WTC11 (cell line): Measurements from ENCODE around the gene OR51L1. TPM values are rescaled to one million over a fixed set of nuclear protein-coding genes. Genes with fewer than 3 reads are reported as not detected.

ENCODE experiments used
- ATAC-seq: fragments of 200-7000 bp; cut with Tn5 transposase; 2 replicates; pipeline ENCODE4 v1.10.0; 2021; ENCODE audit warnings: mild to moderate bottlenecking, moderate library complexity
- CTCF ChIA-PET: fragments of 300-600 bp; sonication (Branson Sonifier 250); formaldehyde crosslinking; loops from one replicate; lab custom pipeline; 2021; ENCODE audit warnings: antibody characterized with exemption; lab: Charles Lee
- POLR2A ChIA-PET: fragments of 350-600 bp; sonication (Branson Sonifier 250); formaldehyde crosslinking; loops from one replicate; lab custom pipeline; 2021; ENCODE audit warnings: antibody characterized with exemption; lab: Charles Lee
- DNase-seq: peaks from one replicate; pipeline ENCODE4 v3.0.0; 2021; ENCODE audit warnings: low spot score
- H3K27ac Mint-ChIP-seq: 2 replicates; pipeline ENCODE4 v1.8.0; 2021; ENCODE audit warnings: mixed read lengths
- H3K27me3 Mint-ChIP-seq: 2 replicates; pipeline ENCODE4 v1.8.0; 2021; ENCODE audit warnings: low read depth, mild to moderate bottlenecking, moderate library complexity, mixed read lengths
- H3K36me3 Mint-ChIP-seq: 2 replicates; pipeline ENCODE4 v1.8.0; 2021; ENCODE audit warnings: mixed read lengths
- H3K4me1 Mint-ChIP-seq: 2 replicates; pipeline ENCODE4 v1.8.0; 2022; ENCODE audit warnings: mixed read lengths
- H3K4me3 Mint-ChIP-seq: 2 replicates; pipeline ENCODE4 v1.8.0; 2021; ENCODE audit warnings: mild to moderate bottlenecking, moderate library complexity, mixed read lengths
- H3K9me3 Mint-ChIP-seq: 2 replicates; pipeline ENCODE4 v1.8.0; 2021; ENCODE audit warnings: mixed read lengths
- HMGA2 ChIP-seq: fragments of 250-450 bp; sonication (Bioruptor Pico); IDR thresholded peaks from 2 replicates; pipeline ENCODE4 v1.4.0; 2021; ENCODE audit warnings: mild to moderate bottlenecking, moderate library complexity
- JAZF1 ChIP-seq: fragments of 250-450 bp; sonication (Bioruptor Pico); IDR thresholded peaks from 2 replicates; pipeline ENCODE4 v1.9.0; 2021; ENCODE audit warnings: moderate library complexity, mild to moderate bottlenecking, inconsistent platforms
- SP1 ChIP-seq: sonication (generic); formaldehyde crosslinking; conservative IDR thresholded peaks from 2 replicates; pipeline ENCODE4 v1.8.1; 2022; ENCODE audit warnings: missing genetic modification reagents
- total RNA-seq: library from RNA; stranded (reverse); gene quantifications from 3 replicates; pipeline ENCODE4 v1.2.3, GENCODE V29; 2021
- TF ChIP-seq, protein P1 (sequence below): fragments of 250-450 bp; sonication (Bioruptor Pico); IDR thresholded peaks from 2 replicates; pipeline ENCODE4 v1.9.0; 2021; ENCODE audit warnings: mild to moderate bottlenecking
- TF ChIP-seq, protein P2 (sequence below): sonication (generic); formaldehyde crosslinking; conservative IDR thresholded peaks from 2 replicates; pipeline ENCODE4 v1.8.1; 2022; ENCODE audit warnings: mild to moderate bottlenecking, missing genetic modification reagents
- TF ChIP-seq, protein P3 (sequence below): sonication (generic); formaldehyde crosslinking; IDR thresholded peaks from 2 replicates; pipeline ENCODE4 v1.8.1; 2023; ENCODE audit warnings: mild to moderate bottlenecking, moderate library complexity, missing genetic modification reagents
- TF ChIP-seq, protein P4 (sequence below): sonication (generic); formaldehyde crosslinking; IDR thresholded peaks from 2 replicates; pipeline ENCODE4 v1.8.1; 2022; ENCODE audit warnings: low read depth, missing genetic modification reagents, borderline replicate concordance
- TF ChIP-seq, protein P5 (sequence below): fragments of 200-600 bp; IDR thresholded peaks from 2 replicates; pipeline ENCODE4 v1.8.0; 2022; ENCODE audit warnings: antibody characterized with exemption
- TF ChIP-seq, protein P6 (sequence below): sonication (generic); formaldehyde crosslinking; IDR thresholded peaks from 2 replicates; pipeline ENCODE4 v1.8.0; 2023; ENCODE audit warnings: missing genetic modification reagents, mild to moderate bottlenecking, borderline replicate concordance

OR51L1 gene
- total RNA-seq, 1 experiment from 2014 or later: not detected

DNA sequence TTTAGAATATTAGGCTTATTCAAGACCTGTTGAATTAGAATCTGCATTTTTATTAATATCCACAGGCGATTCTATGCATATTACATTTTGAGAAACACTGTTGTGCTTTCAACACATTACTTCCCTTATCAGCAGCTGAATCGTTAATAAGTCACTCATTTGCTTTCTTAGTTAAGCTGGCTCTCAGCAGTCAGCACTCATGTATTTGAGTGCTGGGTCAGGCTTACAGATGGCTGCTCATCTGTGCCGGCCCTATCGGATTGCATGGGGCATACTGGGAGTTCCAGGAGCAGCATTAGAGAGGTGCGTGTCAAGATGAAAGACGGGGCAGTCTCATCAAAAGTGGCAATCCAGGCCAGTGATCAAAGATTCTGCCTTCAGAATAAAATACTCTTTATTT is 10.8 kb upstream of the OR51L1 start (continued):
- TF ChIP-seq, protein P1, sequence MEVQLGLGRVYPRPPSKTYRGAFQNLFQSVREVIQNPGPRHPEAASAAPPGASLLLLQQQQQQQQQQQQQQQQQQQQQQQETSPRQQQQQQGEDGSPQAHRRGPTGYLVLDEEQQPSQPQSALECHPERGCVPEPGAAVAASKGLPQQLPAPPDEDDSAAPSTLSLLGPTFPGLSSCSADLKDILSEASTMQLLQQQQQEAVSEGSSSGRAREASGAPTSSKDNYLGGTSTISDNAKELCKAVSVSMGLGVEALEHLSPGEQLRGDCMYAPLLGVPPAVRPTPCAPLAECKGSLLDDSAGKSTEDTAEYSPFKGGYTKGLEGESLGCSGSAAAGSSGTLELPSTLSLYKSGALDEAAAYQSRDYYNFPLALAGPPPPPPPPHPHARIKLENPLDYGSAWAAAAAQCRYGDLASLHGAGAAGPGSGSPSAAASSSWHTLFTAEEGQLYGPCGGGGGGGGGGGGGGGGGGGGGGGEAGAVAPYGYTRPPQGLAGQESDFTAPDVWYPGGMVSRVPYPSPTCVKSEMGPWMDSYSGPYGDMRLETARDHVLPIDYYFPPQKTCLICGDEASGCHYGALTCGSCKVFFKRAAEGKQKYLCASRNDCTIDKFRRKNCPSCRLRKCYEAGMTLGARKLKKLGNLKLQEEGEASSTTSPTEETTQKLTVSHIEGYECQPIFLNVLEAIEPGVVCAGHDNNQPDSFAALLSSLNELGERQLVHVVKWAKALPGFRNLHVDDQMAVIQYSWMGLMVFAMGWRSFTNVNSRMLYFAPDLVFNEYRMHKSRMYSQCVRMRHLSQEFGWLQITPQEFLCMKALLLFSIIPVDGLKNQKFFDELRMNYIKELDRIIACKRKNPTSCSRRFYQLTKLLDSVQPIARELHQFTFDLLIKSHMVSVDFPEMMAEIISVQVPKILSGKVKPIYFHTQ (CRISPR knock-in tag): no peak
- TF ChIP-seq, protein P2, sequence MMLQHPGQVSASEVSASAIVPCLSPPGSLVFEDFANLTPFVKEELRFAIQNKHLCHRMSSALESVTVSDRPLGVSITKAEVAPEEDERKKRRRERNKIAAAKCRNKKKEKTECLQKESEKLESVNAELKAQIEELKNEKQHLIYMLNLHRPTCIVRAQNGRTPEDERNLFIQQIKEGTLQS: no peak
- no peak for TF ChIP-seq SP1 (CRISPR knock-in tag)
- TF ChIP-seq, all 79 proteins: peak for 0

DNA sequence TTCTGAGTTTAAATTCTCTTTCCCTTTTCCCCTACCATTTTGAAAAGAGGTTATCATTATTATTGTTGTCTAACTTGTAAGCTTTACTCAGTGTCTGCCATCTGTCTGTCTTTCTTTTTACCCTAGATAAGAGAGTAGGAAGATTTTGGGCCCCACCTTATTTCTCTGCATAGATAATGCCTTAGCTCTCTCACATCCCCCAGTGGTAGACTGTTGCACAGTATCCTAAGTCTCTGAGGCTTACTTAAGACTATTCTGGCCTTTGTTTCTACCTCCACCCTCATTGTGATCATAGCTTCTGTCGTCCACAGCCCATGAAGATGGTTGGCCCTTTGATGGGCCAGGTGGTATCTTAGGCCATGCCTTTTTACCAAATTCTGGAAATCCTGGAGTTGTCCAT is 3.6 kb upstream of the OR51L1 start:
- no peak for DNase-seq
- 0 out of 2 replicates have a peak, but pooled peaks cover 3% of the 10 kb centered on the region for H3K27me3 Mint-ChIP-seq
- TF ChIP-seq, protein P3, sequence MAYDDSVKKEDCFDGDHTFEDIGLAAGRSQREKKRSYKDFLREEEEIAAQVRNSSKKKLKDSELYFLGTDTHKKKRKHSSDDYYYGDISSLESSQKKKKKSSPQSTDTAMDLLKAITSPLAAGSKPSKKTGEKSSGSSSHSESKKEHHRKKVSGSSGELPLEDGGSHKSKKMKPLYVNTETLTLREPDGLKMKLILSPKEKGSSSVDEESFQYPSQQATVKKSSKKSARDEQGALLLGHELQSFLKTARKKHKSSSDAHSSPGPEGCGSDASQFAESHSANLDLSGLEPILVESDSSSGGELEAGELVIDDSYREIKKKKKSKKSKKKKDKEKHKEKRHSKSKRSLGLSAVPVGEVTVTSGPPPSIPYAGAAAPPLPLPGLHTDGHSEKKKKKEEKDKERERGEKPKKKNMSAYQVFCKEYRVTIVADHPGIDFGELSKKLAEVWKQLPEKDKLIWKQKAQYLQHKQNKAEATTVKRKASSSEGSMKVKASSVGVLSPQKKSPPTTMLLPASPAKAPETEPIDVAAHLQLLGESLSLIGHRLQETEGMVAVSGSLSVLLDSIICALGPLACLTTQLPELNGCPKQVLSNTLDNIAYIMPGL (CRISPR knock-in tag): no peak
- TF ChIP-seq, protein P4, sequence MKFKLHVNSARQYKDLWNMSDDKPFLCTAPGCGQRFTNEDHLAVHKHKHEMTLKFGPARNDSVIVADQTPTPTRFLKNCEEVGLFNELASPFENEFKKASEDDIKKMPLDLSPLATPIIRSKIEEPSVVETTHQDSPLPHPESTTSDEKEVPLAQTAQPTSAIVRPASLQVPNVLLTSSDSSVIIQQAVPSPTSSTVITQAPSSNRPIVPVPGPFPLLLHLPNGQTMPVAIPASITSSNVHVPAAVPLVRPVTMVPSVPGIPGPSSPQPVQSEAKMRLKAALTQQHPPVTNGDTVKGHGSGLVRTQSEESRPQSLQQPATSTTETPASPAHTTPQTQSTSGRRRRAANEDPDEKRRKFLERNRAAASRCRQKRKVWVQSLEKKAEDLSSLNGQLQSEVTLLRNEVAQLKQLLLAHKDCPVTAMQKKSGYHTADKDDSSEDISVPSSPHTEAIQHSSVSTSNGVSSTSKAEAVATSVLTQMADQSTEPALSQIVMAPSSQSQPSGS (CRISPR knock-in tag): no peak
- TF ChIP-seq HMGA2 (CRISPR knock-in tag) (no peak), JAZF1 (CRISPR knock-in tag) (no peak)
- POLR2A ChIA-PET: no interaction called here
- H3K9me3 Mint-ChIP-seq: no peaks in the 10 kb centered on the region
- H3K27ac Mint-ChIP-seq: no peak overlapping the region
- H3K4me1 Mint-ChIP-seq: no peaks in the 10 kb centered on the region
- peak; percentile 76; the same call in 1 of the 2 replicates for ATAC-seq
- CTCF ChIA-PET: interaction anchor here (0.8 to 1.5 kb wide), 4 partner anchors 9 to 804 kb away, joined by 3 to 7 read pairs (median 5); no protein-coding TSS in a partner anchor
- H3K4me3 Mint-ChIP-seq: no peak overlapping the region
- H3K36me3 Mint-ChIP-seq: no peaks in the 10 kb centered on the region

DNA sequence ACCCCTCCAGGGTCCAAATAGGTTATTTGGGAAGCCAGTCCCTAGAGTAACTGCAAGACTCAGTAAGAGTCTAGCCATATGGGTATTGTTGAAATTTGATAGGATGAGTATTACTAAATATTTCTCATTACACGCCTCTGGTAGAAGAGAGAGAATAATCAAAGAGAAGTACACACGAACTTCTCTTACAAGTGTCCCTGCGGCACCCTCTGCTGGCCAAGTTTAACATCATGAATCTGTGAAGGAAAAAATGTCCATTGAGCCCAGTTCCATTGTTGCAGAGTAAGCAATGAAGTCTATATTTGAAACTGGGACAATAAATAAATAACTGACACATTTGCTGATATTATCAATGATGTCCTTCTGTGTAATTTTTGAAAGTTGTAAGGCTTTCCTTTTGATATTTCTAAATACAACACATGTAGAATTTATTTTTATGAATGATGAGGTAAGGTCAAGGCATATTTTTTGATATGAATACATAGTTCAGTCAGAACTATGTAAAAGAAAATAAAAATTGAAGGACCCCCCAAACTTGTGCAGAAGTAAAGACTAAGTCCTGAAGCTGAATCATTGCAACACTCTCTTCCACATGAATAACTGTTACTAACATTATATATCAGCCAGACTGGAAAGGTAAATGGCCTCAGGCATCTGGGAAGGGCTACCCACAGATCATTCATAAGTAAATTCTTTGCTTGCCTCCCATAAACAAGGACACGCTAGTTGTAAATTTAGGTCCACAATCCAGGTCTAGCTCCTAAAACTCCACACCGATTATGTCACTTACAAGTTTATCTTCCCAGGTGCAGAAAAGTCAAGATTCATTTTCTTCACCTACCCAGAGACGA is 10.0 kb downstream of the OR51L1 start:
- CTCF ChIA-PET: interaction anchor here (1.3 to 1.5 kb wide), 2 partner anchors 282 to 368 kb away, joined by 7 to 10 read pairs; partner anchors contain the start of gene OR51D1
- Mint-ChIP-seq H3K36me3 (no peaks in the 10 kb centered on the region), H3K4me3 (no peak overlapping the region), H3K4me1 (peaks cover 5% of the 10 kb centered on the region; the same call in 1 of the 2 replicates), H3K27ac (no peak overlapping the region), H3K9me3 (no peaks in the 10 kb centered on the region), H3K27me3 (no peaks in the 10 kb centered on the region)
- TF ChIP-seq, protein P5, sequence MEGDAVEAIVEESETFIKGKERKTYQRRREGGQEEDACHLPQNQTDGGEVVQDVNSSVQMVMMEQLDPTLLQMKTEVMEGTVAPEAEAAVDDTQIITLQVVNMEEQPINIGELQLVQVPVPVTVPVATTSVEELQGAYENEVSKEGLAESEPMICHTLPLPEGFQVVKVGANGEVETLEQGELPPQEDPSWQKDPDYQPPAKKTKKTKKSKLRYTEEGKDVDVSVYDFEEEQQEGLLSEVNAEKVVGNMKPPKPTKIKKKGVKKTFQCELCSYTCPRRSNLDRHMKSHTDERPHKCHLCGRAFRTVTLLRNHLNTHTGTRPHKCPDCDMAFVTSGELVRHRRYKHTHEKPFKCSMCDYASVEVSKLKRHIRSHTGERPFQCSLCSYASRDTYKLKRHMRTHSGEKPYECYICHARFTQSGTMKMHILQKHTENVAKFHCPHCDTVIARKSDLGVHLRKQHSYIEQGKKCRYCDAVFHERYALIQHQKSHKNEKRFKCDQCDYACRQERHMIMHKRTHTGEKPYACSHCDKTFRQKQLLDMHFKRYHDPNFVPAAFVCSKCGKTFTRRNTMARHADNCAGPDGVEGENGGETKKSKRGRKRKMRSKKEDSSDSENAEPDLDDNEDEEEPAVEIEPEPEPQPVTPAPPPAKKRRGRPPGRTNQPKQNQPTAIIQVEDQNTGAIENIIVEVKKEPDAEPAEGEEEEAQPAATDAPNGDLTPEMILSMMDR: peak; percentile 52
- TF ChIP-seq, protein P6, sequence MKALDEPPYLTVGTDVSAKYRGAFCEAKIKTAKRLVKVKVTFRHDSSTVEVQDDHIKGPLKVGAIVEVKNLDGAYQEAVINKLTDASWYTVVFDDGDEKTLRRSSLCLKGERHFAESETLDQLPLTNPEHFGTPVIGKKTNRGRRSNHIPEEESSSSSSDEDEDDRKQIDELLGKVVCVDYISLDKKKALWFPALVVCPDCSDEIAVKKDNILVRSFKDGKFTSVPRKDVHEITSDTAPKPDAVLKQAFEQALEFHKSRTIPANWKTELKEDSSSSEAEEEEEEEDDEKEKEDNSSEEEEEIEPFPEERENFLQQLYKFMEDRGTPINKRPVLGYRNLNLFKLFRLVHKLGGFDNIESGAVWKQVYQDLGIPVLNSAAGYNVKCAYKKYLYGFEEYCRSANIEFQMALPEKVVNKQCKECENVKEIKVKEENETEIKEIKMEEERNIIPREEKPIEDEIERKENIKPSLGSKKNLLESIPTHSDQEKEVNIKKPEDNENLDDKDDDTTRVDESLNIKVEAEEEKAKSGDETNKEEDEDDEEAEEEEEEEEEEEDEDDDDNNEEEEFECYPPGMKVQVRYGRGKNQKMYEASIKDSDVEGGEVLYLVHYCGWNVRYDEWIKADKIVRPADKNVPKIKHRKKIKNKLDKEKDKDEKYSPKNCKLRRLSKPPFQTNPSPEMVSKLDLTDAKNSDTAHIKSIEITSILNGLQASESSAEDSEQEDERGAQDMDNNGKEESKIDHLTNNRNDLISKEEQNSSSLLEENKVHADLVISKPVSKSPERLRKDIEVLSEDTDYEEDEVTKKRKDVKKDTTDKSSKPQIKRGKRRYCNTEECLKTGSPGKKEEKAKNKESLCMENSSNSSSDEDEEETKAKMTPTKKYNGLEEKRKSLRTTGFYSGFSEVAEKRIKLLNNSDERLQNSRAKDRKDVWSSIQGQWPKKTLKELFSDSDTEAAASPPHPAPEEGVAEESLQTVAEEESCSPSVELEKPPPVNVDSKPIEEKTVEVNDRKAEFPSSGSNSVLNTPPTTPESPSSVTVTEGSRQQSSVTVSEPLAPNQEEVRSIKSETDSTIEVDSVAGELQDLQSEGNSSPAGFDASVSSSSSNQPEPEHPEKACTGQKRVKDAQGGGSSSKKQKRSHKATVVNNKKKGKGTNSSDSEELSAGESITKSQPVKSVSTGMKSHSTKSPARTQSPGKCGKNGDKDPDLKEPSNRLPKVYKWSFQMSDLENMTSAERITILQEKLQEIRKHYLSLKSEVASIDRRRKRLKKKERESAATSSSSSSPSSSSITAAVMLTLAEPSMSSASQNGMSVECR: no peak
- DNase-seq (peak; percentile 52), ATAC-seq (peak; percentile 69)
- POLR2A ChIA-PET: no interaction called here
